ENCODE data around the gene EXOC4. TPM values are rescaled to one million over a fixed set of nuclear protein-coding genes. Genes with fewer than 3 reads are reported as not detected.

The EXOC4 gene
- total and polyA plus RNA-seq, 2 donors (not counting 3 experiments of a cell fraction or from before 2014, with no cell fraction given): 20.3 to 73.1 TPM

DNA sequence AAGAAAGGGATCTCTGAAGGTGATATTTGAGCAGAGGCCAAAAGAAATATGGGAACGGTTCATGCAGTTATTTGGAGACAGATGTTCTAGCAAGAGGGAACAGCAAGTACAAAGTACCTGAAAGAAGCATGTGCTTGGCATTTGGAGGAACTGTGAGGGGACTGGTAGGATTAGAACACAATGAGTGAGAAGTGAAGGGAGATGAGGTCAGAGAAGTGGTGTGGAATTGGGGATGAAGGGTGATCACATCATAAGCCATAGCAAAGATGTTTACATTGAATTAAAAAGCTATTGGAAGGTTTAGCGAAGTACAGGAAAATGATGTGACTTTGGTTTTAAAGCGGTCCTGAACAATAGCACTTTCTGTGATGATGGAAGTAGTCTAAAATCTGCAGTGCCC lies 471.8 kb downstream of the EXOC4 start:
- ChIA-PET CTCF (no interaction called here), POLR2A (no interaction called here)
- TF ChIP-seq POLR2AphosphoS5 (IDR thresholded peaks at IDR 0.05; ENCODE audit: insufficient read depth, low read depth, low read length): no peak
- TF ChIP-seq, protein P1, sequence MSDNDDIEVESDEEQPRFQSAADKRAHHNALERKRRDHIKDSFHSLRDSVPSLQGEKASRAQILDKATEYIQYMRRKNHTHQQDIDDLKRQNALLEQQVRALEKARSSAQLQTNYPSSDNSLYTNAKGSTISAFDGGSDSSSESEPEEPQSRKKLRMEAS (IDR thresholded peaks at IDR 0.05; ENCODE audit: insufficient read depth, insufficient read length): no peak
- BruUV-seq (replicated peaks): no TSS peak
- intact Hi-C loops (cut with micrococcal nuclease) (no loop called here), dilution Hi-C loops (cut with MboI; ENCODE audit: extremely low pct_ligation_motif_present, low sequenced_read_pairs) (no loop called here)
- DNase-seq (ENCODE audit: low read depth, low spot score) (no peak), FAIRE-seq (no peak)
- no peaks in the 10 kb centered on the region for H3K9me1 ChIP-seq (replicated peaks; ENCODE audit: control insufficient read depth, extremely low read depth, insufficient read depth, low read length)
- no peak overlapping the region for H2AFZ ChIP-seq (ENCODE audit: low read depth, low read length)
- no peaks in the 10 kb centered on the region for H3K9me3 ChIP-seq (replicated peaks; ENCODE audit: control insufficient read depth, insufficient read depth, low read length)
- H3K27ac ChIP-seq (ENCODE audit: insufficient read depth, low read depth, low read length): no peak overlapping the region
- H3K4me2 ChIP-seq (ENCODE audit: insufficient read depth, low read length): no peak overlapping the region
- H3K4me1 ChIP-seq (ENCODE audit: control insufficient read depth, extremely low read depth, insufficient read depth, low read length): no peaks in the 10 kb centered on the region
- no peak overlapping the region for H3K9ac ChIP-seq (replicated peaks; ENCODE audit: extremely low read depth, insufficient read depth, low read length)
- no peaks in the 10 kb centered on the region for H4K20me1 ChIP-seq (replicated peaks; ENCODE audit: control insufficient read depth, extremely low read depth, insufficient read depth, low read length)
- H3K4me3 ChIP-seq (replicated peaks in 1 of 3; ENCODE audit: insufficient read depth in 1 of 3, low read depth in 1 of 3, low read length in 3 of 3): no peak overlapping the region
- no peaks in the 10 kb centered on the region for H3K27me3 ChIP-seq (ENCODE audit: control insufficient read depth in 2 of 2, insufficient read depth in 2 of 2, low read length in 2 of 2)
- no peaks in the 10 kb centered on the region for H3K79me2 ChIP-seq (ENCODE audit: control insufficient read depth, insufficient read depth, low read length)
- no peaks in the 10 kb centered on the region for H3K36me3 ChIP-seq (ENCODE audit: control insufficient read depth in 2 of 2, extremely low read depth in 1 of 2, insufficient read depth in 2 of 2, low read length in 2 of 2)

DNA sequence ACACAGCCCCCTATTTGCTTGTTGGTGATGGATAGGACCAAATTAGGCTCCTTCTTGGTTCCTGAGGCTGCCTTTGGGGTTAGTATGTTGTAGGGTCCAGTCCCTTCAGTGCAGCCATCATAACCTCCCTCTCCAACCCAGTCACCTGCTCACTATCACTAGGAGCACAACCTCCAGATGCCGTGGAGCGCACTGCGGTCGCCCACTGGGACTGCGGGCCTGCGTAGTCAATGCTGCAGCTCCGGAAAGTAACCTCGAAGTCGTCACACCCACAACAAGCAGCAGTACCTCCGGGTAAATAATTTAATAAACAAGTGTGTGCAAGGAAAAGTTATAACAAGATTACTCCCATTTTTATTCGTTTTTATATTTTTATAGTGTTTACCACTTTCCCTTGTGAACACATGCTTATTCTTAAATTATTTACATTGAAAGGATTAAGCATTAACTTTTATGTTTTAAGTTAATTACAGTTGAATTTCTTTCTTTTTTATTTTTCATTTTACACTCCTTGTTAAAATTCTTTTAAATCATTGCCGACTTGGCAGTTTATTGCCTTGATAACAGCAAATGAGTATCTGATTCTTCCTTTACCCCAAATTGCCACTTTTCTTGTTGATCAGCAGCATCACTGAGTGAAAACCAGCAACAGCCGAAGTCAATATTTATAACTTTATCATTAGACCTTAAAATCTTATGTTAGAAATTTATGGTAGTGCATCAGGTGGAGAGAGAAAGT lies 474.8 kb downstream of the EXOC4 start:
- no peak overlapping the region for H2AFZ ChIP-seq (ENCODE audit: low read depth, low read length)
- no peaks in the 10 kb centered on the region for H3K4me1 ChIP-seq (ENCODE audit: control insufficient read depth, extremely low read depth, insufficient read depth, low read length)
- no TSS peak for BruUV-seq (replicated peaks)
- no peaks in the 10 kb centered on the region for H3K9me3 ChIP-seq (replicated peaks; ENCODE audit: control insufficient read depth, insufficient read depth, low read length)
- no peaks in the 10 kb centered on the region for H3K9me1 ChIP-seq (replicated peaks; ENCODE audit: control insufficient read depth, extremely low read depth, insufficient read depth, low read length)
- ChIA-PET POLR2A (no interaction called here), CTCF (interaction anchor here (1.3 kb wide), 1 partner anchor 15 kb away, joined by 3 read pairs; no protein-coding TSS in a partner anchor)
- H3K27ac ChIP-seq (ENCODE audit: insufficient read depth, low read depth, low read length): no peak overlapping the region
- FAIRE-seq (no peak), DNase-seq (ENCODE audit: low read depth, low spot score) (no peak)
- TF ChIP-seq GATA2 (IDR thresholded peaks at IDR 0.05; ENCODE audit: insufficient read depth, insufficient read length, low read depth, low read length) (no peak), FOS (IDR thresholded peaks at IDR 0.05; ENCODE audit: borderline replicate concordance, insufficient read depth, low read length) (no peak), POLR2A (IDR thresholded peaks at IDR 0.05; ENCODE audit: low read depth, low read length) (no peak), EZH2 (IDR thresholded peaks at IDR 0.05; ENCODE audit: borderline replicate concordance, low read depth, low read length, severe bottlenecking) (no peak), MYC (IDR thresholded peaks at IDR 0.05; ENCODE audit: low read depth, low read length) (no peak), POLR2AphosphoS5 (IDR thresholded peaks at IDR 0.05; ENCODE audit: insufficient read depth, low read depth, low read length) (no peak), JUN (IDR thresholded peaks at IDR 0.05; ENCODE audit: borderline replicate concordance, insufficient read depth, insufficient read length, low read depth) (no peak)
- TF ChIP-seq, protein P2, sequence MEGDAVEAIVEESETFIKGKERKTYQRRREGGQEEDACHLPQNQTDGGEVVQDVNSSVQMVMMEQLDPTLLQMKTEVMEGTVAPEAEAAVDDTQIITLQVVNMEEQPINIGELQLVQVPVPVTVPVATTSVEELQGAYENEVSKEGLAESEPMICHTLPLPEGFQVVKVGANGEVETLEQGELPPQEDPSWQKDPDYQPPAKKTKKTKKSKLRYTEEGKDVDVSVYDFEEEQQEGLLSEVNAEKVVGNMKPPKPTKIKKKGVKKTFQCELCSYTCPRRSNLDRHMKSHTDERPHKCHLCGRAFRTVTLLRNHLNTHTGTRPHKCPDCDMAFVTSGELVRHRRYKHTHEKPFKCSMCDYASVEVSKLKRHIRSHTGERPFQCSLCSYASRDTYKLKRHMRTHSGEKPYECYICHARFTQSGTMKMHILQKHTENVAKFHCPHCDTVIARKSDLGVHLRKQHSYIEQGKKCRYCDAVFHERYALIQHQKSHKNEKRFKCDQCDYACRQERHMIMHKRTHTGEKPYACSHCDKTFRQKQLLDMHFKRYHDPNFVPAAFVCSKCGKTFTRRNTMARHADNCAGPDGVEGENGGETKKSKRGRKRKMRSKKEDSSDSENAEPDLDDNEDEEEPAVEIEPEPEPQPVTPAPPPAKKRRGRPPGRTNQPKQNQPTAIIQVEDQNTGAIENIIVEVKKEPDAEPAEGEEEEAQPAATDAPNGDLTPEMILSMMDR (IDR thresholded peaks at IDR 0.05; ENCODE audit: extremely low read depth in 1 of 2, insufficient read depth in 1 of 2, low read depth in 1 of 2, low read length in 2 of 2): no peak
- TF ChIP-seq, protein P1 (IDR thresholded peaks at IDR 0.05; ENCODE audit: insufficient read depth, insufficient read length): no peak
- H3K4me2 ChIP-seq (ENCODE audit: insufficient read depth, low read length): no peak overlapping the region
- no peaks in the 10 kb centered on the region for H4K20me1 ChIP-seq (replicated peaks; ENCODE audit: control insufficient read depth, extremely low read depth, insufficient read depth, low read length)
- H3K36me3 ChIP-seq (ENCODE audit: control insufficient read depth in 2 of 2, extremely low read depth in 1 of 2, insufficient read depth in 2 of 2, low read length in 2 of 2): no peaks in the 10 kb centered on the region
- intact Hi-C loops (cut with micrococcal nuclease) (no loop called here), dilution Hi-C loops (cut with MboI; ENCODE audit: extremely low pct_ligation_motif_present, low sequenced_read_pairs) (no loop called here)
- no peak overlapping the region for H3K9ac ChIP-seq (replicated peaks; ENCODE audit: extremely low read depth, insufficient read depth, low read length)
- no peaks in the 10 kb centered on the region for H3K27me3 ChIP-seq (ENCODE audit: control insufficient read depth in 2 of 2, insufficient read depth in 2 of 2, low read length in 2 of 2)
- H3K4me3 ChIP-seq (replicated peaks in 1 of 3; ENCODE audit: insufficient read depth in 1 of 3, low read depth in 1 of 3, low read length in 3 of 3): no peak overlapping the region
- no peaks in the 10 kb centered on the region for H3K79me2 ChIP-seq (ENCODE audit: control insufficient read depth, insufficient read depth, low read length)
